Cardiac fibroblast (primary cell): ENCODE measurements around the gene SULT4A1.

Experiments used
- DNase-seq, 2 donors: peaks; one replicate each; pipeline versions ENCODE4 v3.0.0 to v3.0.0-alpha.2; 2010; ENCODE audit warnings: low read depth in 2 of 2
- H3K4me3 ChIP-seq, 2 donors: replicated peaks in 1 of 2; 1 replicate in 1 of 2; 2 replicates in 1 of 2; pipeline ENCODE4 v1.5.1; 2011; ENCODE audit warnings: low read depth in 2 of 2, low read length in 2 of 2, mild to moderate bottlenecking in 2 of 2, moderate library complexity in 1 of 2
- TF ChIP-seq, protein P1 (sequence below): IDR thresholded peaks from one replicate; pipeline ENCODE4 v1.5.1; 2011; ENCODE audit warnings: low read depth, mild to moderate bottlenecking, low read length, inconsistent platforms

Gene SULT4A1

DNA sequence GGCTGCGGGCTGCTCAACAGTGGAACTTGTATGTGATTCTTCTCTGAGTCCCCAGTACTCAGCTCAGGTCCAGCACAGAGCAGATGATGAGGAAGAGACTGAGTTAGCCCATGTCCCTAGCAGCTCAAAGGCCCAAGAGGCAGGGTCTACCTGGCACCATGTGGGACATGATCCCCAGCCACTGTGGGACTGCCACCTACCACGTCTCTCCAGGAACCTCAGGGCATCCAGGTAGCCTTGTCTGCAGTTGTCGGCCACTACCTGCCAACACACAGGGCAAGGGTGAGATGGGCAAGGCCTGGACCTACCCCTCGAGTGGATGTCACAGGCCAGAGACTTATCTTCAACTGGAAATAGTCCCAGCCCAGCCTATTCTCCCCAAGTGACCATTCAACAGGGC, 25.1 kb upstream of the SULT4A1 start:
- H3K4me3 ChIP-seq, result no peak overlapping the region
- TF ChIP-seq, protein P1, sequence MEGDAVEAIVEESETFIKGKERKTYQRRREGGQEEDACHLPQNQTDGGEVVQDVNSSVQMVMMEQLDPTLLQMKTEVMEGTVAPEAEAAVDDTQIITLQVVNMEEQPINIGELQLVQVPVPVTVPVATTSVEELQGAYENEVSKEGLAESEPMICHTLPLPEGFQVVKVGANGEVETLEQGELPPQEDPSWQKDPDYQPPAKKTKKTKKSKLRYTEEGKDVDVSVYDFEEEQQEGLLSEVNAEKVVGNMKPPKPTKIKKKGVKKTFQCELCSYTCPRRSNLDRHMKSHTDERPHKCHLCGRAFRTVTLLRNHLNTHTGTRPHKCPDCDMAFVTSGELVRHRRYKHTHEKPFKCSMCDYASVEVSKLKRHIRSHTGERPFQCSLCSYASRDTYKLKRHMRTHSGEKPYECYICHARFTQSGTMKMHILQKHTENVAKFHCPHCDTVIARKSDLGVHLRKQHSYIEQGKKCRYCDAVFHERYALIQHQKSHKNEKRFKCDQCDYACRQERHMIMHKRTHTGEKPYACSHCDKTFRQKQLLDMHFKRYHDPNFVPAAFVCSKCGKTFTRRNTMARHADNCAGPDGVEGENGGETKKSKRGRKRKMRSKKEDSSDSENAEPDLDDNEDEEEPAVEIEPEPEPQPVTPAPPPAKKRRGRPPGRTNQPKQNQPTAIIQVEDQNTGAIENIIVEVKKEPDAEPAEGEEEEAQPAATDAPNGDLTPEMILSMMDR, result no peak
- DNase-seq, result no peak

DNA sequence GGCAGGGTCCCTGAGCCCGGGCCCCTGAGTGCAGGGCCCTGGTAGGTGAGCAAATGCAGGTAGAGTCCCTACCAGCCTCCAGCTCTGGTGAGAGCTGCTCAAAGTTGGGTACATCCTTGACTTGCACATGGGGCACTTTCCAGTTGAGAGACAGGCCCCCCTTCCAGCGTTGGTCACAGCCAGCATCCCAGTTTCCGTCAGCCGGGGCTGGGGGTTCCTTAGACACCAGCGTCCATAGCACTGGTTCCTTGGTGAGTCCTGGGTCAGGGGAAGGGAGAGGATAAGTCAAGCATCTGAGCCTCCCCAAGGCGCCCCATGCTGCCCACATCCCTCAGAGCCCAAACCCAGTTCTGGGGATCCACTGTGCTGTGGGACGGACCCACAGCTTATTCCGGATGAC, 23.9 kb upstream of the SULT4A1 start:
- no peak for DNase-seq
- H3K4me3 ChIP-seq, result no peak overlapping the region
- TF ChIP-seq, protein P1, result no peak

DNA sequence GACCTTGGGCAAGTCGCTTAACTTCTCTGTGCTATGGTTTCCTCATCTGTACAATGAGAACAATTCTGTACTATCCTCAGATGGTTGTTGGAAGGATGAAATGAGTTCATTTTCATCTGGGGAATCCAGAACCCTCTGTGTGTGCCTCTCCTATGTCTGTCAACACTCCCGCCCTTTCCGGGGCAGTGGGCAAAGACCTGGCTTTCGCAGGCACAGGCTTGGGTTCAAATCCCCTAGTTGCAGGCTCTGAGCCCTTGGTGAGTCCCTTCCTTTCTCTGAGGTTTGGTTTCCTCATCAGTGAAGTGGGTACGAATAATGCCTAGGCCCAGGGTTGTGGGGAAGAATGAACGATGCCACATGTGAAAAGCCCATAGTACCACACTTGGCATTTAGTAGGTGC, 23.5 kb upstream of the SULT4A1 start:
- DNase-seq, result no peak
- TF ChIP-seq, protein P1, result no peak
- no peak overlapping the region for H3K4me3 ChIP-seq

DNA sequence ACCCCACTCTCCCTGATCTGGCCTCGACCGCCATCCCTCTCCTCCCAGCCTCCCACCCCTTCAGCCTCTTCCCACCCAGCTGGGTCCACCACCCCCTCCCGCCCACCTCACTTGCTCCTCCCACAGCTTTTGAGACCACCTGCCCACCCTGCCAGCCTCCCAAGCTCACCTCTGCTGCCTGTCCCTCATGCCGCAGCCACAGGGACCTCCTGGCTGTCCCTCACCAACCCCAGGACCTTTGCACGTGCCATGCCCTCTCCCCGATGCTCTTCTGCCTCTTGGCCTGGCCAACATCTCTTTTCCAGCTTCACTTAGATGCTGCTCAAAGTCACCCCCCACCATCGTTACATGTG, 23.0 kb upstream of the SULT4A1 start:
- DNase-seq, result no peak
- no peak overlapping the region for H3K4me3 ChIP-seq
- TF ChIP-seq, protein P1, result no peak

DNA sequence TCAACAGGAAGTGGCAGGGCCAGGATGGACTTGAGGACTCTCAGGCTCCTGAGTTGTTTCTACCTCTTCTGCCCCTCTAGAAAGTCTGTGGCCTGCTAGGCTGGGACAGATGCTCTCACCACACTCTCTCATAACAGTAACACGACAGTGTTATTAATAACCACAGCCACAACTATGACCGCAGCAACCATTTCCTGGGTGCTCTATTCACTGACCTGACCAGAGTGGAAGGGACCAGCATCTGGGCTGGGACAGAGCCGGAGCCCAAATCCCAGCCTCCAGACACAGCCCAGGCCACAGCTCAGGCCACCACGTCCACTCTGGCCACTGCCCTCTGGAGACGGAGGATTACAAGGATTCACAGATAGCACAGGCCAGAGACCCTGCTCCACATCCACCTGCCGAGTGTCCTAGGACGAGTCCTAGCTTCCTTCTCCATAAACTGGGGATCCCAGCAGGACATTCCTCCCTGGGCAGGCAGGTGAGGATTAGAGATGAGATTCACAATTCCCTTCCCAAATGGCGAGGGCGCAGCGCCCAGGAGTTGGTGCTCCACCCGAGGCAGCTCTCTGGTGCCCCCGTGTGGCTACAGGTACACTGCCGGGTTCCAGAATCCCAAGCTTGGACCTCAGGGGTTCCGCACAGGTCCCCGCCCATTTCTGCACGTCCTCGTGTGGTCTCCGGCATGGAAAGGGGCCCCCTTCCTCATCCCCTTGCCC, 22.4 kb upstream of the SULT4A1 start:
- DNase-seq, result peak; percentile 52 to 56
- no peak overlapping the region for H3K4me3 ChIP-seq
- TF ChIP-seq, protein P1, result peak; percentile 94

DNA sequence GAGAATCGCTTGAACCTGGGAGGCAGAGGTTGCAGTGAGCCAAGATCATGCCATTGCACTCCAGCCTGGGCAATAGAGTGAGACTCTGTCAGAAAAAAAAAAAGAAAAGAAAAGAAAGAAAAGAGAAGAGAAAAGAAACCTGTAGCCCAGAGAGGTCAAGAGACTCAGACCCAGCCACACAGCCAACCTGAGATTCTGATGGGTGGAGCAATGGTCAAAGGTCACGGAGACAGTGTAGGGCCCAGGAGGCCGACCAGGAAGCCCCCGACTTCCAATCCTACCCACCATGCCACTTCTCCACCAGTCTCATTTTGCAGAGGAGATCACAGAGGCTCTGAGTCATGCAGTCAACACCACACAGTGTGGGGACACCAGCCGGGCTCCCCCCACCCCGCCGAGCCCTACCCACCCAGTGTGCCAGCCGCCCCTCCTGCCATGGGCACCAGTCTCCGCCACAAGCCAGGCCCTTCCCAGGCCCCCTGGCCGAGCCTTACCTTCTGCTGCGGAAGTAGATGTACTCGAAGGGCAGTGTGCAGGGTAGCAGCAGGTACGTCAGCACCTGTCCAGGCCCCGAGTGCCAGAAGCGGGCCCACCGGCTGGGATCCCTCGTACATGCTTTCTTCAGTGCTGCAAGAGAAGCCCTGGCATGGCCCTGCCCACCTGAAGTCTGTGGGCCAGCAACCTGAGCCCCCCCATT, 21.6 kb upstream of the SULT4A1 start:
- DNase-seq, result no peak
- TF ChIP-seq, protein P1, result no peak
- H3K4me3 ChIP-seq, result no peak overlapping the region
